Ovary (tissue), 9 donors: ENCODE data around the gene PAAF1. TPM values are rescaled to one million over a fixed set of nuclear protein-coding genes. Genes with fewer than 3 reads are reported as not detected.

Experiments
- DNase-seq, 5 donors: peaks; one replicate each; pipeline ENCODE4 v3.0.0-alpha.2; 2019 to 2020
- H3K27ac ChIP-seq, 2 donors: fragments of 200-600 bp; one replicate each; pipeline versions ENCODE4 v1.5.1 to v1.8.0; 2019 to 2022
- H3K27me3 ChIP-seq: fragments of 200-600 bp; one replicate; pipeline ENCODE4 v1.8.0; 2022
- H3K36me3 ChIP-seq: fragments of 200-600 bp; sonication (generic); one replicate; pipeline ENCODE4 v1.5.1; 2019
- H3K4me1 ChIP-seq: one replicate; pipeline ENCODE4 v1.8.1; 2013; ENCODE audit warnings: mild to moderate bottlenecking, moderate library complexity; ENCODE audit not compliant: insufficient read depth
- H3K4me3 ChIP-seq: fragments of 200-600 bp; sonication (generic); one replicate; pipeline ENCODE4 v1.5.1; 2017
- H3K9me3 ChIP-seq, 2 donors: fragments of 200-600 bp in 1 of 2; sonication (generic) in 1 of 2; one replicate each; pipeline versions ENCODE4 v1.5.1 to v1.8.1; 2013 to 2019; ENCODE audit warnings: mild to moderate bottlenecking in 1 of 2, moderate library complexity in 1 of 2
- EP300 ChIP-seq: sonication (generic); formaldehyde crosslinking; IDR thresholded peaks from one replicate; pipeline ENCODE4 v1.6.1; 2017; ENCODE audit warnings: antibody characterized with exemption
- POLR2A ChIP-seq: fragments of 450-650 bp; IDR thresholded peaks from one replicate; pipeline ENCODE4 v1.6.1; 2017; ENCODE audit warnings: antibody characterized with exemption, mild to moderate bottlenecking, moderate library complexity
- WGBS, 3 donors: extraction: QIAGEN DNeasy Blood & Tissue Kit in 1 of 3; methylation state at CpG; one replicate each; pipeline versions ENCODE4 v1.1.5 to v1.1.7; 2013 to 2017; 5-methylcytosine and 5-hydroxymethylcytosine counted together
- intact Hi-C, 4 donors: fragments of 100-400 bp; cut with DNase I; formaldehyde crosslinking; loops; one replicate each; pipeline versions ENCODE4 v1.11.0 to v1.15.1; 2022 to 2023
- polyA plus RNA-seq, 2 donors: library from polyadenylated mRNA; stranded (reverse); fragments of 200-250 nt in 1 of 2; fragments of 350-450 nt in 1 of 2; fragmentation: Illumina TruSeq in 1 of 2; extraction: RNeasy Lipid Tissue Mini Kit (QIAGEN cat#74804) in 1 of 2; gene quantifications; one replicate each; pipeline ENCODE4 v1.2.3, GENCODE V29; 2013 to 2014
- total RNA-seq, 7 donors: library from RNA; depleted of rRNA in 2 of 7; stranded (reverse); fragments of >200 nt in 2 of 7; fragmentation: NEBNext Ultra II Directional in 3 of 7; extraction: Animal tissue kit (Norgen Biotek cat#: 25700) in 3 of 7; gene quantifications; one replicate each; pipeline versions ENCODE4 v1.1.0 to v1.2.4, GENCODE V29; 2016 to 2023
- TF ChIP-seq, protein P1 (sequence below), 3 donors: fragments of 450-650 bp in 2 of 3; fragments of 200-600 bp in 1 of 3; IDR thresholded peaks; one replicate each; pipeline versions ENCODE4 v1.5.1 to v1.8.0; 2016 to 2022; ENCODE audit warnings: antibody characterized with exemption in 3 of 3, mild to moderate bottlenecking in 1 of 3
- donor health status: DM: no; HTN: no; CAD: no; lungs with moderate emphysema.
- donor health status: DM: no; HTN: no; CAD: no.
- donor health status: Bipolar disorder and iron deficiency.
- donor health status: DM: yes; HTN: yes; CAD: no.
- donor health status: DM: no; HTN: no; CAD: no.
- donor health status: DM: yes; HTN: yes; CAD: no.

The PAAF1 gene
- total and polyA plus RNA-seq, 9 donors: 9.5 to 48.0 (median 18.3) TPM

DNA sequence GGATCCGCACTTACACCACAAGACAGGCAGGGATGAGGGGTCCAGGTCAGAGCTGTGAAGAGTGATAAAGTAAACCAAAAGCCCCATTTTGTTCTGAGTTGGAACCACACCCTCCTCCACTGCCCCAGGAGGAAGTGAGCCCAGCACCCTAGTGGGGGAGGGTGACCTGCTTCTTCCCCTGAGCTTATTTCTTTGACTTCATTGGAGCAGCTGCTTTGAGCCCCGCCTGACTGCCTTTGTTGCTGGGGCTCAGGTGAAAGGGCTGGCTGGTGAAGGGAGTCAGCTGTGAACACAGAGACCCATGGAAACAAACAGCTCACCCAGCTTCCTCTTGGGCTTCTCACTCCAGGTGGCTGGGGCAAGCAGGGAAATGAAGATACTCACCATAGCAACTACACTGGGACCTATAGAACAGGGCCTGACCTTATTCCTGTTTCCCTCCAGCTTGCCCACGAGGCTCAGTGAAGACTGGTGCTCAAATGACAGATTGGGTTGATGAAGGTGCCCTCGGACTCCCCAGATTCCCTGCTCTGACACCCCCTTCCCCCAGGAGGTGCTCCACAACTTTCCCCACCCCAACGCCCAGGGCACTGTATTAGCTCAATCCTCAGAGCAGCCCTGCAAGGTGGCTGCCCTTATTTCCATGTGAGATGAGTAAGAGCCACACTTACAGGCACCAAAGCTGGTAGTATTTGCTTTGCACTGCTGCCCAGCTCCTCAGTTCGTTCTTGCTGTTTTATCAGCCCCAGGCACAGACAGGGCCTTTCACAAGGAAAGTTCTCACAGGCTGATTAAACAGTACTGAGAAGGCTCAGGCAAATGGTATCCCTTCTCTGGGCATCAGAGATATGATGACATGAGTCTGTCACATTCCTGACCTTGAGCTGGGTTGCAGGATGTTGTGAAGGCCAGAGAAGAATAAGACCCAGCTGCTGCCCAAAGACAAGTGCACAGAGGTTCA is 103.5 kb downstream of the PAAF1 start:
- DNase-seq: no peak
- Histone ChIP-seq H3K9me3 (no peaks in the 10 kb centered on the region), H3K4me1 (no peaks in the 10 kb centered on the region), H3K4me3 (no peak overlapping the region), H3K27me3 (no peaks in the 10 kb centered on the region), H3K27ac (no peak overlapping the region), H3K36me3 (no peaks in the 10 kb centered on the region)
- intact Hi-C loops: no loop called here
- TF ChIP-seq, protein P1, sequence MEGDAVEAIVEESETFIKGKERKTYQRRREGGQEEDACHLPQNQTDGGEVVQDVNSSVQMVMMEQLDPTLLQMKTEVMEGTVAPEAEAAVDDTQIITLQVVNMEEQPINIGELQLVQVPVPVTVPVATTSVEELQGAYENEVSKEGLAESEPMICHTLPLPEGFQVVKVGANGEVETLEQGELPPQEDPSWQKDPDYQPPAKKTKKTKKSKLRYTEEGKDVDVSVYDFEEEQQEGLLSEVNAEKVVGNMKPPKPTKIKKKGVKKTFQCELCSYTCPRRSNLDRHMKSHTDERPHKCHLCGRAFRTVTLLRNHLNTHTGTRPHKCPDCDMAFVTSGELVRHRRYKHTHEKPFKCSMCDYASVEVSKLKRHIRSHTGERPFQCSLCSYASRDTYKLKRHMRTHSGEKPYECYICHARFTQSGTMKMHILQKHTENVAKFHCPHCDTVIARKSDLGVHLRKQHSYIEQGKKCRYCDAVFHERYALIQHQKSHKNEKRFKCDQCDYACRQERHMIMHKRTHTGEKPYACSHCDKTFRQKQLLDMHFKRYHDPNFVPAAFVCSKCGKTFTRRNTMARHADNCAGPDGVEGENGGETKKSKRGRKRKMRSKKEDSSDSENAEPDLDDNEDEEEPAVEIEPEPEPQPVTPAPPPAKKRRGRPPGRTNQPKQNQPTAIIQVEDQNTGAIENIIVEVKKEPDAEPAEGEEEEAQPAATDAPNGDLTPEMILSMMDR (IDR thresholded peaks at IDR 0.05): no peak
- TF ChIP-seq EP300: no peak
- no peak for TF ChIP-seq POLR2A
- WGBS, 3 donors: 67 to 71% (median 70%) methylated on average over 6 of the region's 6 CpGs

Other genes with a start within 250 kb of the PAAF1 start
- gene PLEKHB1, start 230.4 kb upstream of the PAAF1 start, total RNA-seq: 10 to 100 TPM in 3 of 7 donors, 1 to 10 TPM in 4; 2.5 to 41.6 (median 8.3) TPM
- 1 to 10 TPM; 1.4 to 9.6 TPM for gene PLEKHB1, start 230.4 kb upstream of the PAAF1 start, polyA plus RNA-seq
- gene RAB6A, start 115.9 kb upstream of the PAAF1 start, total RNA-seq: 100 to 1,000 TPM in 5 of 7 donors, 10 to 100 TPM in 2; 96.5 to 128 (median 102) TPM
- 100 to 1,000 TPM in 1 of 2 donors, 10 to 100 TPM in 1; 55.9 to 127 TPM for gene RAB6A, start 115.9 kb upstream of the PAAF1 start, polyA plus RNA-seq
- 10 to 100 TPM; 18.7 to 32.9 (median 26.3) TPM for gene MRPL48, start 89.1 kb upstream of the PAAF1 start, total RNA-seq
- gene MRPL48, start 89.1 kb upstream of the PAAF1 start, polyA plus RNA-seq: 10 to 100 TPM; 30.4 to 33.4 TPM
- 10 to 100 TPM; 47.6 to 72.5 (median 53.8) TPM for gene COA4, start 153 bp upstream of the PAAF1 start, total RNA-seq
- 10 to 100 TPM; 55.7 to 61.4 TPM for gene COA4, start 153 bp upstream of the PAAF1 start, polyA plus RNA-seq
- 10 to 100 TPM in 1 of 7 donors, 1 to 10 TPM in 3, under 1 TPM in 2, not detected in 1; 0.48 to 23.3 (median 2.5) TPM for gene DNAJB13, start 74.0 kb downstream of the PAAF1 start, total RNA-seq
- gene DNAJB13, start 74.0 kb downstream of the PAAF1 start, polyA plus RNA-seq: under 1 TPM in 1 of 2 donors, not detected in 1; 0.36 TPM
- gene UCP2, start 105.8 kb downstream of the PAAF1 start, total RNA-seq: 10 to 100 TPM in 5 of 7 donors, 1 to 10 TPM in 2; 3.7 to 86.9 (median 16.5) TPM
- gene UCP2, start 105.8 kb downstream of the PAAF1 start, polyA plus RNA-seq: 10 to 100 TPM in 1 of 2 donors, 1 to 10 TPM in 1; 4.9 to 31.5 TPM
- gene UCP3, start 132.1 kb downstream of the PAAF1 start, total RNA-seq: 1 to 10 TPM in 5 of 7 donors, under 1 TPM in 2; 0.72 to 2.2 (median 1.2) TPM
- gene UCP3, start 132.1 kb downstream of the PAAF1 start, polyA plus RNA-seq: under 1 TPM; 0.70 to 0.84 TPM